ENCODE measurements around the gene GLRX3. TPM values are rescaled to one million over a fixed set of nuclear protein-coding genes. Genes with fewer than 3 reads are reported as not detected.
A peak's percentile ranks its signal among the peaks of the same experiment; 100 is the strongest.

The GLRX3 gene
- total RNA-seq, 2 experiments from 2014 or later, result 79.4 to 80.6 TPM

- POLR2A ChIA-PET, result interaction anchor here (1.1 kb wide), 1 partner anchor 59 kb away, joined by 3 read pairs; the partner anchor contains the start of gene C10orf143
- Mint-ChIP-seq H3K27ac (no peak overlapping the region), H3K27me3 (ENCODE audit: low read depth) (no peaks in the 10 kb centered on the region), H3K9me3 (ENCODE audit: insufficient read depth) (no peaks in the 10 kb centered on the region), H3K4me3 (no peak overlapping the region), H3K4me1 (ENCODE audit: low read depth) (peaks cover 50% of the 10 kb centered on the region), H3K36me3 (ENCODE audit: low read depth) (peaks cover 63% of the 10 kb centered on the region)
- no peak for ATAC-seq
- CTCF ChIA-PET, result interaction anchor here (0.6 to 3.4 kb wide), 3 partner anchors 10 to 41 kb away, joined by 3 to 14 read pairs (median 3); no protein-coding TSS in a partner anchor
- no peak for DNase-seq
Observed at GRCh38 chr10:130169136-130169859, 33.1 kb downstream of the GLRX3 start.

DNA sequence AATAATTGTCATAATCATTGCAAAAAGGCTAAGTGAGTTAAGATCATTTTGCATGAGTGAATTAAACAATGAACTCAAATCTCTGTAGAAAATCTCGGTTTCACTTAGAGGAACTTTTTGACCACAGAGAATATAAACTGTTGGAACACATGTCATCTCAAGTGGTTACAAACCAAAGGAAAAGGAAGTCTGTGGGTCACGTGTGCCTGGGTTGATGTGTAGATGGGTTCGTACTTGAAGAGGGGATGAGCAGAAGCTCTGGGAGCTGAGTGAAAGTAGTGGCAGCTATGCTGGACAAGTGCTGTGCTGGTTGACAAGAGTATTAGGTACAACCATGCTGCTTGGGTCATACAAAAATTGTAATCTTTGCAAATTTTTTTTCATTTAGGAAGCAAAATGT is 35.0 kb downstream of the GLRX3 start:
- no peaks in the 10 kb centered on the region for H3K27me3 Mint-ChIP-seq (ENCODE audit: low read depth)
- no peak overlapping the region for H3K4me3 Mint-ChIP-seq
- POLR2A ChIA-PET, result no interaction called here
- DNase-seq, result peak; percentile 70
- ATAC-seq, result peak; percentile 95
- peaks cover 55% of the 10 kb centered on the region for H3K4me1 Mint-ChIP-seq (ENCODE audit: low read depth)
- H3K36me3 Mint-ChIP-seq (ENCODE audit: low read depth), result peaks cover 68% of the 10 kb centered on the region
- CTCF ChIA-PET, result interaction anchor here (1.2 to 3.4 kb wide), 2 partner anchors 8 to 61 kb away, joined by 3 to 14 read pairs; no protein-coding TSS in a partner anchor
- no peak overlapping the region for H3K27ac Mint-ChIP-seq
- no peaks in the 10 kb centered on the region for H3K9me3 Mint-ChIP-seq (ENCODE audit: insufficient read depth)

DNA sequence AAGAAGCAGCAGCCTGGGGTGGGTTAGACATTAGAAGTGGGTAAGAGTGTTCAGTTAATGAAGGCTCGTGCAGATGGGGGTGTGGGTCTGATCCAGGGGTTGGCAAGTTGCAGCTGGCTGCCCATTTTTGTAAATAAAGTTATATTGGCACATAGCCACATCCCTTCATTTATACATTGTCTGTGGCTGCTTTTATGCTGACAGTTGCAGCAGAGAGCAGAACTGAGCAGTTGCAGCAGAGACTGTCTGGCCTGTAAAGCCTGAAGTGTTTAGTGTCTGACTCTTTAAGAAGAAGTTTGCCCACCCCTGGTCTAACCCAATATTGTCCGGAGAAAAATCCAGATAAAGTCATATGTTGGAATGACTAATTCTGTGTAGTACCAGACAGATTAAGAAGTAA is 38.1 kb downstream of the GLRX3 start:
- Mint-ChIP-seq H3K27ac (no peak overlapping the region), H3K4me1 (ENCODE audit: low read depth) (peaks cover 41% of the 10 kb centered on the region), H3K36me3 (ENCODE audit: low read depth) (peaks cover 53% of the 10 kb centered on the region), H3K9me3 (ENCODE audit: insufficient read depth) (no peaks in the 10 kb centered on the region), H3K27me3 (ENCODE audit: low read depth) (no peaks in the 10 kb centered on the region), H3K4me3 (no peak overlapping the region)
- POLR2A ChIA-PET, result no interaction called here
- DNase-seq, result no peak
- no peak for ATAC-seq
- CTCF ChIA-PET, result interaction anchor here (1.1 to 1.3 kb wide), 2 partner anchors 13 to 46 kb away, joined by 3 read pairs; no protein-coding TSS in a partner anchor

DNA sequence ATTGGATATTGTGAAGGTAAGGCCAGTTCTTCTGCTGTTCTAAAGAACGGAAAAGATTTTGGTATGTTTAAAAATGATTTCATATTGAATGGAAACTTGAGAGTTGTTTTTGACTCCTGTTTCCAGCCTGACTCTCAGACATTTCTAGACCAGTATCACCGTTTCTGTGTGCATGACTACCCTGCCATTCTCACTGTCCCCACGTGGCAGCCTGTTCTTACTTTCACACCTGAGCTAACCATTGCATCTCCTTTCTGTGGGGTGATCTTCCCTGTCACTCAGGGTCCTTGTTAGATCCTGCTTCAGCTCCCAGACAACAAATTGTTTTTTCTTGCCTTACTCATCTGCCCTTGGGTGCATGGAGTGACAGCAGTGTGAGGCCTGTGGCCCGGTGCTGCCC is 38.9 kb downstream of the GLRX3 start:
- no peak overlapping the region for H3K4me3 Mint-ChIP-seq
- DNase-seq, result no peak
- no peaks in the 10 kb centered on the region for H3K27me3 Mint-ChIP-seq (ENCODE audit: low read depth)
- ATAC-seq, result no peak
- peaks cover 48% of the 10 kb centered on the region for H3K36me3 Mint-ChIP-seq (ENCODE audit: low read depth)
- H3K4me1 Mint-ChIP-seq (ENCODE audit: low read depth), result peaks cover 37% of the 10 kb centered on the region
- CTCF ChIA-PET, result interaction anchor here (1.3 kb wide), 1 partner anchor 14 kb away, joined by 3 read pairs; no protein-coding TSS in a partner anchor
- POLR2A ChIA-PET, result no interaction called here
- H3K27ac Mint-ChIP-seq, result no peak overlapping the region
- no peaks in the 10 kb centered on the region for H3K9me3 Mint-ChIP-seq (ENCODE audit: insufficient read depth)

GRCh38 chr10:130177250-130177649 is 41.1 kb downstream of the GLRX3 start:
- DNase-seq (no peak), ATAC-seq (no peak)
- H3K36me3 Mint-ChIP-seq (ENCODE audit: low read depth), result peaks cover 51% of the 10 kb centered on the region
- no peak overlapping the region for H3K4me3 Mint-ChIP-seq
- no peak overlapping the region for H3K27ac Mint-ChIP-seq
- ChIA-PET POLR2A (no interaction called here), CTCF (interaction anchor here (1.4 kb wide), 1 partner anchor 299 kb away, joined by 4 read pairs; no protein-coding TSS in a partner anchor)
- H3K4me1 Mint-ChIP-seq (ENCODE audit: low read depth), result peaks cover 33% of the 10 kb centered on the region
- H3K27me3 Mint-ChIP-seq (ENCODE audit: low read depth), result no peaks in the 10 kb centered on the region
- H3K9me3 Mint-ChIP-seq (ENCODE audit: insufficient read depth), result no peaks in the 10 kb centered on the region

DNA sequence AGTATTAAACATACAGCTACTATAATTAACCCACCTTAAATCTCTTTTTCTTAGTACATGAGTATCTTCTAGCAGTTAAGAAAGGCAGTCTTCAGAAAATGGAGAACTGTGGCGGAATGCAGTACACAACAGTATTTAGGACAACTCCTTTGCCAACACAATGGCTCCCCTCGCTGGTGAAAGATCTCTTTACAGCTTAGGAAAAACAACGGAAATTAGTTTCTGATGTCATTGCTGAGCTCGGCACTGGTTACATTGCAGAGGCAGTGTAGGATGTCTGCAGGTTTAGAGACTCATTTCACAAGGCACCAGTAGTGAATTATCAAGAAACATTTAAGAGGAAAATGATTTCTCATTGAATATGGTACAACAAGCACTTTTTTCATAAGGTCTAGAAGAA is 43.4 kb downstream of the GLRX3 start:
- peaks cover 40% of the 10 kb centered on the region for H3K36me3 Mint-ChIP-seq (ENCODE audit: low read depth)
- no peaks in the 10 kb centered on the region for H3K27me3 Mint-ChIP-seq (ENCODE audit: low read depth)
- H3K9me3 Mint-ChIP-seq (ENCODE audit: insufficient read depth), result no peaks in the 10 kb centered on the region
- DNase-seq (peak; percentile 65), ATAC-seq (peak; percentile 53)
- H3K4me1 Mint-ChIP-seq (ENCODE audit: low read depth), result peaks cover 23% of the 10 kb centered on the region
- POLR2A ChIA-PET, result interaction anchor here (0.5 kb wide), 1 partner anchor 73 kb away, joined by 3 read pairs; no protein-coding TSS in a partner anchor
- H3K27ac Mint-ChIP-seq, result no peak overlapping the region
- no peak overlapping the region for H3K4me3 Mint-ChIP-seq
- CTCF ChIA-PET, result interaction anchor here (0.6 to 2.0 kb wide), 12 partner anchors 10 to 302 kb away, joined by 3 to 23 read pairs (median 4); partner anchors contain the start of genes C10orf143 and GLRX3

DNA sequence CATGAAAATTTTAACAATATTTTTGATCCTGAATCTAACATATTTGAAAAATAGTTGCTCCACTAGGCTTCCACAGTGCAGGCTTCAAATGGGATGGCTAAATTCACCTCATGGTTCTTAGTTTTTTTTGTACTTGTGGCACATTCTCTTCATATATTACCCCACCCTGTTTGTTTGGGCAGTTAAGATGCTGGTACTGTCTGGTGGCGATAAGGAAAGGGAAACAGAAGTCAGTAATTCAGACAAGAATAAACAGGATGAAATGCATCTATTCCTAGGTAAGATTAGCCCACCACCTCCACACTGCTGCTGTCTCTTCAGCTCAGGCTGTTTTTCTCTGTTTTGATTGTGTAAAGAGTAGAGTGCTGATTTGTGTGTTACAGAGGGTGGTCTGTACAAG is 44.2 kb downstream of the GLRX3 start:
- no peak overlapping the region for H3K4me3 Mint-ChIP-seq
- no peaks in the 10 kb centered on the region for H3K27me3 Mint-ChIP-seq (ENCODE audit: low read depth)
- ATAC-seq (no peak), DNase-seq (no peak)
- ChIA-PET POLR2A (no interaction called here), CTCF (interaction anchor here (1.4 to 2.0 kb wide), 3 partner anchors 50 to 210 kb away, joined by 4 to 23 read pairs (median 4); partner anchors contain the start of gene C10orf143)
- no peaks in the 10 kb centered on the region for H3K9me3 Mint-ChIP-seq (ENCODE audit: insufficient read depth)
- peak overlapping the region; percentile 44 for H3K27ac Mint-ChIP-seq
- H3K36me3 Mint-ChIP-seq (ENCODE audit: low read depth), result peaks cover 32% of the 10 kb centered on the region
- H3K4me1 Mint-ChIP-seq (ENCODE audit: low read depth), result peaks cover 19% of the 10 kb centered on the region

- no peak overlapping the region for H3K27ac Mint-ChIP-seq
- H3K27me3 Mint-ChIP-seq (ENCODE audit: low read depth), result no peaks in the 10 kb centered on the region
- POLR2A ChIA-PET, result no interaction called here
- ATAC-seq (no peak), DNase-seq (no peak)
- H3K9me3 Mint-ChIP-seq (ENCODE audit: insufficient read depth), result no peaks in the 10 kb centered on the region
- CTCF ChIA-PET, result interaction anchor here (1.5 kb wide), 1 partner anchor 72 kb away, joined by 8 read pairs; the partner anchor contains the start of gene C10orf143
- no peak overlapping the region for H3K4me3 Mint-ChIP-seq
- peaks cover 30% of the 10 kb centered on the region for H3K36me3 Mint-ChIP-seq (ENCODE audit: low read depth)
- peaks cover 18% of the 10 kb centered on the region for H3K4me1 Mint-ChIP-seq (ENCODE audit: low read depth)
Observed at GRCh38 chr10:130181858-130182257, 45.7 kb downstream of the GLRX3 start.

DNA sequence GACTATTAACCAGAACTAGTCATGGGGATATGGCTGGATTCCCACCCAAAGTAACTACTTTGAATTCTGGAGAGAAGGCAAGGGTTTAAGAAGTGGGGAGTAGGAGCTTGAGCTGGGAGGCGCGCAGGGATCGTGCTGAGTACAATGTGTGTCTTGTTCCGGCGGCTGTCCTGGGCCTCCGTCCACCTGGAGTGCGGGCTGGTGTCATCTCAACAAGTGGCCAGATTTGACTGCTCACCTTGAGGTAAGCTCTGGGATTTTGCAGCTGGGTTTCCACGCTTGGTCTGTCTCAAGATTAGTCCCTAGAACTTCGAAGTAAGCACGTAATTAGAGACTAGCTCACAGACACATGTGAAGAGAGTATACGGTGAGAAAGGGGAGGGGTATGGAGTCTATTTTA is 49.4 kb downstream of the GLRX3 start:
- Mint-ChIP-seq H3K4me3 (no peak overlapping the region), H3K27ac (no peak overlapping the region), H3K4me1 (ENCODE audit: low read depth) (peaks cover 13% of the 10 kb centered on the region), H3K36me3 (ENCODE audit: low read depth) (peaks cover 19% of the 10 kb centered on the region), H3K27me3 (ENCODE audit: low read depth) (no peaks in the 10 kb centered on the region), H3K9me3 (ENCODE audit: insufficient read depth) (no peaks in the 10 kb centered on the region)
- no peak for ATAC-seq
- CTCF ChIA-PET, result no interaction called here
- POLR2A ChIA-PET, result no interaction called here
- no peak for DNase-seq

GRCh38 chr10:130188195-130189175 is 52.3 kb downstream of the GLRX3 start:
- ChIA-PET CTCF (no interaction called here), POLR2A (no interaction called here)
- Mint-ChIP-seq H3K27ac (no peak overlapping the region), H3K9me3 (ENCODE audit: insufficient read depth) (no peaks in the 10 kb centered on the region), H3K4me1 (ENCODE audit: low read depth) (peaks cover 2% of the 10 kb centered on the region), H3K27me3 (ENCODE audit: low read depth) (no peaks in the 10 kb centered on the region), H3K4me3 (no peak overlapping the region), H3K36me3 (ENCODE audit: low read depth) (peaks cover 7% of the 10 kb centered on the region)
- DNase-seq, result no peak
- ATAC-seq, result no peak

DNA sequence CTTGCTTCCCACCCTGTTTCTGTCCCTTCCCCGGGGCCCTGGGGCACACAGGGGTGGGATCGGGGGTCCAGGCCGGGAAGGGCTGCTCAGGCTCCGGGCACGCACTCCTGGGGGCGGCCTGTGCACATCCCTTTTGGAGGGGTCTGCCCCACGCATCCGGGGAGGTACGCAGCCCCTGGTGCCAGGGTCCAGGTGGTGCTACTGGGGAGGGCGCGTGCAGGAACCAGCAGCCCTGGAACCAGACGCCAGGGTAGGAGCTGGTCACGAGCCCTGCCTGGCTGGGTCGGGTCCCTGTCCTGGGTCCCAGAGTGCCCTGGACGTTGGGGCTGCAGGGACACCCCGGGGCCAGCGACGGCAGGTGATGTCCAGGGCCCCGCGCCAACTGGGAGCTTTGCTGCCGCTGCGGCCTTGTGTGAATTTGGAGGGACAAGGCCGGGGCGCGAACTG is 53.4 kb downstream of the GLRX3 start:
- peaks cover 2% of the 10 kb centered on the region for H3K36me3 Mint-ChIP-seq (ENCODE audit: low read depth)
- POLR2A ChIA-PET, result no interaction called here
- no peak overlapping the region for H3K27ac Mint-ChIP-seq
- DNase-seq (no peak), ATAC-seq (no peak)
- no peak overlapping the region for H3K4me3 Mint-ChIP-seq
- CTCF ChIA-PET, result no interaction called here
- H3K27me3 Mint-ChIP-seq (ENCODE audit: low read depth), result no peaks in the 10 kb centered on the region
- peaks cover 2% of the 10 kb centered on the region for H3K4me1 Mint-ChIP-seq (ENCODE audit: low read depth)
- H3K9me3 Mint-ChIP-seq (ENCODE audit: insufficient read depth), result no peaks in the 10 kb centered on the region
